ENCODE data around the gene ELP2. TPM values are rescaled to one million over a fixed set of nuclear protein-coding genes. Genes with fewer than 3 reads are reported as not detected.

ELP2 gene
- total and polyA plus RNA-seq, 2 of the 8 experiments (the other 6 are each of a cell fraction or from before 2014, with no cell fraction given) = 55.8 to 165 TPM

DNA sequence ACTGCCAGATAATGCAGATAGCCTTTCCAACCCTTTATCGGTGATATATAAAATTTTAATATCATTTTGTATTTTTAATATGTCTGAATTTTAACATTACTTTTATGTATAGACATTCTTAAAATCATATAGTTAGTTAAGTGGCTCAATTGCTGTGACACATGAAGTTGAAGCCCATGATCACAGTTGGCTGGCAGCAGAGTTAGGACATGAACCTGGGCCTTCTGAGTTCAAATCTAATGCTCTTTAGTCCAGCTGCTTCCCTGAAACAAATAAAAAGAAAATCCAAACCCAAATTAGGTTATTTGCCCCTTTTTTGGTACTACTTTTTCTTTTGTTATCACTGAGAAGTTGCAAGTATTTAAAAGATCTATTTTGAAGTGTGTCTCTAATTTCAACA is 5.6 kb downstream of the ELP2 start (continued):
- TF ChIP-seq SIN3A (conservative IDR thresholded peaks at IDR 0.05 in 1 of 2, IDR thresholded peaks at IDR 0.05 in 1 of 2; ENCODE audit: low read depth in 1 of 2, low read length in 2 of 2) (no peak), POLR2A (IDR thresholded peaks at IDR 0.05; ENCODE audit: control extremely low read depth in 1 of 2, low read depth in 2 of 2, low read length in 2 of 2) (no peak)
